Measurements from ENCODE around the gene CACNA1D.

CACNA1D gene

GRCh38 chr3:53668872-53669271 is 174.5 kb downstream of the CACNA1D start:
- DNase-seq (ENCODE audit: extremely low spot score): peak; percentile 24
- POLR2A ChIA-PET: no interaction called here
- CTCF ChIA-PET: interaction anchor here (0.5 to 1.3 kb wide), 4 partner anchors 9 to 145 kb away, joined by 3 to 5 read pairs (median 4); no protein-coding TSS in a partner anchor
- TF ChIP-seq LEF1 (IDR thresholded peaks at IDR 0.05; ENCODE audit: borderline replicate concordance): no peak
- TF ChIP-seq SP1 (IDR thresholded peaks at IDR 0.05): no peak
- TF ChIP-seq HDGF (IDR thresholded peaks at IDR 0.05; ENCODE audit: borderline replicate concordance): no peak
- TF ChIP-seq BHLHE40 (IDR thresholded peaks at IDR 0.05; ENCODE audit: borderline replicate concordance): no peak
- no peak for TF ChIP-seq FOXA1 (IDR thresholded peaks at IDR 0.05)
- no peak for TF ChIP-seq TARDBP (IDR thresholded peaks at IDR 0.05)
- TF ChIP-seq NFRKB (IDR thresholded peaks at IDR 0.05): no peak
- TF ChIP-seq PKNOX1 (IDR thresholded peaks at IDR 0.05): peak; percentile 44; the same call in 1 of the 2 replicates

GRCh38 chr3:53670721-53671120 is 176.3 kb downstream of the CACNA1D start:
- CTCF ChIA-PET: interaction anchor here (0.7 to 1.4 kb wide), 2 partner anchors 257 to 286 kb away, joined by 3 to 4 read pairs; no protein-coding TSS in a partner anchor
- TF ChIP-seq ELF4 (IDR thresholded peaks at IDR 0.05): no peak
- no peak for TF ChIP-seq LEF1 (IDR thresholded peaks at IDR 0.05; ENCODE audit: borderline replicate concordance)
- POLR2A ChIA-PET: no interaction called here
- no peak for DNase-seq (ENCODE audit: extremely low spot score)

GRCh38 chr3:53671192-53671960 is 177.0 kb downstream of the CACNA1D start:
- ChIA-PET CTCF (no interaction called here), POLR2A (no interaction called here)
- no peak for DNase-seq (ENCODE audit: extremely low spot score)
- TF ChIP-seq NFRKB (IDR thresholded peaks at IDR 0.05) (no peak), FOXM1 (IDR thresholded peaks at IDR 0.05; ENCODE audit: borderline replicate concordance) (no peak), FOXA1 (IDR thresholded peaks at IDR 0.05) (no peak), HDGF (IDR thresholded peaks at IDR 0.05; ENCODE audit: borderline replicate concordance) (no peak), SUZ12 (IDR thresholded peaks at IDR 0.05) (no peak), ELF4 (IDR thresholded peaks at IDR 0.05) (no peak), LEF1 (IDR thresholded peaks at IDR 0.05; ENCODE audit: borderline replicate concordance) (no peak), TARDBP (IDR thresholded peaks at IDR 0.05) (no peak), BHLHE40 (IDR thresholded peaks at IDR 0.05; ENCODE audit: borderline replicate concordance) (no peak), SP1 (IDR thresholded peaks at IDR 0.05) (no peak), ZNF384 (IDR thresholded peaks at IDR 0.05) (no peak)

- CTCF ChIA-PET: interaction anchor here (0.7 kb wide), 1 partner anchor 37 kb away, joined by 3 read pairs; no protein-coding TSS in a partner anchor
Measured at GRCh38 chr3:53671961-53672299, 177.5 kb downstream of the CACNA1D start.

GRCh38 chr3:53672981-53673380 is 178.6 kb downstream of the CACNA1D start:
- ChIA-PET CTCF (no interaction called here), POLR2A (no interaction called here)
- DNase-seq (ENCODE audit: extremely low spot score): no peak
- TF ChIP-seq SUZ12 (IDR thresholded peaks at IDR 0.05) (no peak), HDGF (IDR thresholded peaks at IDR 0.05; ENCODE audit: borderline replicate concordance) (no peak), FOXA1 (IDR thresholded peaks at IDR 0.05) (no peak), L3MBTL2 (conservative IDR thresholded peaks at IDR 0.05) (no peak), FOXK2 (IDR thresholded peaks at IDR 0.05) (no peak), NFRKB (IDR thresholded peaks at IDR 0.05) (no peak), BHLHE40 (IDR thresholded peaks at IDR 0.05; ENCODE audit: borderline replicate concordance) (no peak), SP1 (IDR thresholded peaks at IDR 0.05) (no peak), ARNT (IDR thresholded peaks at IDR 0.05) (no peak), PKNOX1 (IDR thresholded peaks at IDR 0.05) (no peak), ELF4 (IDR thresholded peaks at IDR 0.05) (no peak), LEF1 (IDR thresholded peaks at IDR 0.05; ENCODE audit: borderline replicate concordance) (no peak), ZNF384 (IDR thresholded peaks at IDR 0.05) (no peak), TARDBP (IDR thresholded peaks at IDR 0.05) (no peak), FOXM1 (IDR thresholded peaks at IDR 0.05; ENCODE audit: borderline replicate concordance) (no peak), CTBP1 (IDR thresholded peaks at IDR 0.05; ENCODE audit: borderline replicate concordance) (no peak)

More at GRCh38 chr3:53671961-53672299, 177.5 kb downstream of the CACNA1D start:
- no peak for DNase-seq (ENCODE audit: extremely low spot score)
- TF ChIP-seq TARDBP (IDR thresholded peaks at IDR 0.05) (no peak), L3MBTL2 (conservative IDR thresholded peaks at IDR 0.05) (no peak), FOXM1 (IDR thresholded peaks at IDR 0.05; ENCODE audit: borderline replicate concordance) (no peak)
- POLR2A ChIA-PET: no interaction called here

- ChIA-PET CTCF (no interaction called here), POLR2A (no interaction called here)
- DNase-seq (ENCODE audit: extremely low spot score): no peak
- TF ChIP-seq TARDBP (IDR thresholded peaks at IDR 0.05) (no peak), LEF1 (IDR thresholded peaks at IDR 0.05; ENCODE audit: borderline replicate concordance) (no peak), ARNT (IDR thresholded peaks at IDR 0.05) (no peak), ZNF384 (IDR thresholded peaks at IDR 0.05) (no peak), SUZ12 (IDR thresholded peaks at IDR 0.05) (no peak), PKNOX1 (IDR thresholded peaks at IDR 0.05) (no peak), CTBP1 (IDR thresholded peaks at IDR 0.05; ENCODE audit: borderline replicate concordance) (no peak), BHLHE40 (IDR thresholded peaks at IDR 0.05; ENCODE audit: borderline replicate concordance) (no peak), NFRKB (IDR thresholded peaks at IDR 0.05) (no peak), FOXM1 (IDR thresholded peaks at IDR 0.05; ENCODE audit: borderline replicate concordance) (no peak), L3MBTL2 (conservative IDR thresholded peaks at IDR 0.05) (no peak)
Measured at GRCh38 chr3:53673722-53674350, 179.4 kb downstream of the CACNA1D start.

Measured in HEK293T (cell line).